Measurements from ENCODE around the gene NRXN3. TPM values are rescaled to one million over a fixed set of nuclear protein-coding genes. Genes with fewer than 3 reads are reported as not detected.
A peak's percentile ranks its signal among the peaks of the same experiment; 100 is the strongest.

Gene NRXN3
- total and polyA plus RNA-seq, 4 donors: 21.9 to 73.4 (median 65.7) TPM

GRCh38 chr14:79629411-79630287 lies 1459.5 kb downstream of the NRXN3 start:
- Histone ChIP-seq H3K36me3 (ENCODE audit: control insufficient read depth, insufficient read depth, low read length) (no peaks in the 10 kb centered on the region), H3K4me3 (ENCODE audit: low read depth, low read length) (no peak overlapping the region), H3K4me1 (ENCODE audit: control insufficient read depth, insufficient read depth, low read length) (no peaks in the 10 kb centered on the region), H3K9me3 (ENCODE audit: control insufficient read depth, insufficient read depth, low read length) (no peaks in the 10 kb centered on the region), H3K27me3 (ENCODE audit: control insufficient read depth, insufficient read depth, low read length) (no peaks in the 10 kb centered on the region), H3K27ac (ENCODE audit: low read depth, low read length) (no peak overlapping the region)
- DNase-seq (ENCODE audit: low read depth in 4 of 6, low spot score in 6 of 6): peak in 1 of 6 donors; percentile 60
- WGBS (ENCODE audit: insufficient coverage): 50% methylated on average over 4 of the region's 6 CpGs

- DNase-seq (ENCODE audit: low read depth in 4 of 6, low spot score in 6 of 6): no peak
- H3K36me3 ChIP-seq (ENCODE audit: control insufficient read depth, insufficient read depth, low read length): no peaks in the 10 kb centered on the region
- no peaks in the 10 kb centered on the region for H3K4me1 ChIP-seq (ENCODE audit: control insufficient read depth, insufficient read depth, low read length)
- H3K27ac ChIP-seq (ENCODE audit: low read depth, low read length): no peak overlapping the region
- H3K27me3 ChIP-seq (ENCODE audit: control insufficient read depth, insufficient read depth, low read length): no peaks in the 10 kb centered on the region
- WGBS (ENCODE audit: insufficient coverage): 100% methylated on average over 1 of the region's 6 CpGs
- no peak overlapping the region for H3K4me3 ChIP-seq (ENCODE audit: low read depth, low read length)
- H3K9me3 ChIP-seq (ENCODE audit: control insufficient read depth, insufficient read depth, low read length): no peaks in the 10 kb centered on the region
These were observed 1460.3 kb downstream of the NRXN3 start for GRCh38 chr14:79630288-79630960.

- WGBS (ENCODE audit: insufficient coverage): 97% methylated on average over 25 of the region's 25 CpGs
- no peaks in the 10 kb centered on the region for H3K36me3 ChIP-seq (ENCODE audit: control insufficient read depth, insufficient read depth, low read length)
- no peak overlapping the region for H3K27ac ChIP-seq (ENCODE audit: low read depth, low read length)
- H3K27me3 ChIP-seq (ENCODE audit: control insufficient read depth, insufficient read depth, low read length): no peaks in the 10 kb centered on the region
- no peaks in the 10 kb centered on the region for H3K4me1 ChIP-seq (ENCODE audit: control insufficient read depth, insufficient read depth, low read length)
- DNase-seq (ENCODE audit: low read depth in 4 of 6, low spot score in 6 of 6): no peak
- H3K9me3 ChIP-seq (ENCODE audit: control insufficient read depth, insufficient read depth, low read length): no peaks in the 10 kb centered on the region
- no peak overlapping the region for H3K4me3 ChIP-seq (ENCODE audit: low read depth, low read length)
These were observed 1461.1 kb downstream of the NRXN3 start for GRCh38 chr14:79631276-79631675.

- 93% methylated on average over 3 of the region's 6 CpGs for WGBS (ENCODE audit: insufficient coverage)
- no peaks in the 10 kb centered on the region for H3K4me1 ChIP-seq (ENCODE audit: control insufficient read depth, insufficient read depth, low read length)
- DNase-seq (ENCODE audit: low read depth in 4 of 6, low spot score in 6 of 6): peak in 2 of 6 donors; percentile 60 to 88
- H3K4me3 ChIP-seq (ENCODE audit: low read depth, low read length): no peak overlapping the region
- no peaks in the 10 kb centered on the region for H3K36me3 ChIP-seq (ENCODE audit: control insufficient read depth, insufficient read depth, low read length)
- no peaks in the 10 kb centered on the region for H3K27me3 ChIP-seq (ENCODE audit: control insufficient read depth, insufficient read depth, low read length)
- H3K9me3 ChIP-seq (ENCODE audit: control insufficient read depth, insufficient read depth, low read length): no peaks in the 10 kb centered on the region
- no peak overlapping the region for H3K27ac ChIP-seq (ENCODE audit: low read depth, low read length)
These were observed 1468.6 kb downstream of the NRXN3 start for GRCh38 chr14:79638672-79639266.

- Histone ChIP-seq H3K4me1 (ENCODE audit: control insufficient read depth, insufficient read depth, low read length) (no peaks in the 10 kb centered on the region), H3K27me3 (ENCODE audit: control insufficient read depth, insufficient read depth, low read length) (no peaks in the 10 kb centered on the region), H3K9me3 (ENCODE audit: control insufficient read depth, insufficient read depth, low read length) (no peaks in the 10 kb centered on the region), H3K27ac (ENCODE audit: low read depth, low read length) (no peak overlapping the region), H3K4me3 (ENCODE audit: low read depth, low read length) (no peak overlapping the region), H3K36me3 (ENCODE audit: control insufficient read depth, insufficient read depth, low read length) (no peaks in the 10 kb centered on the region)
- 89% methylated on average over 1 of the region's 3 CpGs for WGBS (ENCODE audit: insufficient coverage)
- no peak for DNase-seq (ENCODE audit: low read depth in 4 of 6, low spot score in 6 of 6)
These were observed 1469.4 kb downstream of the NRXN3 start for GRCh38 chr14:79639613-79640012.

- 88% methylated on average over 2 of the region's 4 CpGs for WGBS (ENCODE audit: insufficient coverage)
These were observed 1471.2 kb downstream of the NRXN3 start for GRCh38 chr14:79641371-79641770.

GRCh38 chr14:79643132-79643531 lies 1473.0 kb downstream of the NRXN3 start:
- no peak for DNase-seq (ENCODE audit: low read depth in 4 of 6, low spot score in 6 of 6)
- Histone ChIP-seq H3K36me3 (ENCODE audit: control insufficient read depth, insufficient read depth, low read length) (no peaks in the 10 kb centered on the region), H3K9me3 (ENCODE audit: control insufficient read depth, insufficient read depth, low read length) (no peaks in the 10 kb centered on the region), H3K27ac (ENCODE audit: low read depth, low read length) (no peak overlapping the region), H3K4me1 (ENCODE audit: control insufficient read depth, insufficient read depth, low read length) (no peaks in the 10 kb centered on the region), H3K4me3 (ENCODE audit: low read depth, low read length) (no peak overlapping the region), H3K27me3 (ENCODE audit: control insufficient read depth, insufficient read depth, low read length) (no peaks in the 10 kb centered on the region)
- WGBS (ENCODE audit: insufficient coverage): no CpG with 5 or more reads among the region's 1 CpG

More at GRCh38 chr14:79641371-79641770, 1471.2 kb downstream of the NRXN3 start:
- no peaks in the 10 kb centered on the region for H3K27me3 ChIP-seq (ENCODE audit: control insufficient read depth, insufficient read depth, low read length)
- no peaks in the 10 kb centered on the region for H3K4me1 ChIP-seq (ENCODE audit: control insufficient read depth, insufficient read depth, low read length)
- H3K9me3 ChIP-seq (ENCODE audit: control insufficient read depth, insufficient read depth, low read length): no peaks in the 10 kb centered on the region
- no peak overlapping the region for H3K4me3 ChIP-seq (ENCODE audit: low read depth, low read length)
- H3K36me3 ChIP-seq (ENCODE audit: control insufficient read depth, insufficient read depth, low read length): no peaks in the 10 kb centered on the region
- DNase-seq (ENCODE audit: low read depth in 4 of 6, low spot score in 6 of 6): no peak
- H3K27ac ChIP-seq (ENCODE audit: low read depth, low read length): no peak overlapping the region

GRCh38 chr14:79645753-79646362 lies 1475.7 kb downstream of the NRXN3 start:
- no peaks in the 10 kb centered on the region for H3K27me3 ChIP-seq (ENCODE audit: control insufficient read depth, insufficient read depth, low read length)
- no peak for DNase-seq (ENCODE audit: low read depth in 4 of 6, low spot score in 6 of 6)
- no peaks in the 10 kb centered on the region for H3K36me3 ChIP-seq (ENCODE audit: control insufficient read depth, insufficient read depth, low read length)
- H3K9me3 ChIP-seq (ENCODE audit: control insufficient read depth, insufficient read depth, low read length): no peaks in the 10 kb centered on the region
- WGBS (ENCODE audit: insufficient coverage): 100% methylated on average over 1 of the region's 2 CpGs
- no peaks in the 10 kb centered on the region for H3K4me1 ChIP-seq (ENCODE audit: control insufficient read depth, insufficient read depth, low read length)
- no peak overlapping the region for H3K27ac ChIP-seq (ENCODE audit: low read depth, low read length)
- no peak overlapping the region for H3K4me3 ChIP-seq (ENCODE audit: low read depth, low read length)

GRCh38 chr14:79649856-79650255 lies 1479.7 kb downstream of the NRXN3 start:
- no peak overlapping the region for H3K4me3 ChIP-seq (ENCODE audit: low read depth, low read length)
- H3K27ac ChIP-seq (ENCODE audit: low read depth, low read length): no peak overlapping the region
- no peaks in the 10 kb centered on the region for H3K36me3 ChIP-seq (ENCODE audit: control insufficient read depth, insufficient read depth, low read length)
- DNase-seq (ENCODE audit: low read depth in 4 of 6, low spot score in 6 of 6): no peak
- 100% methylated on average over 1 of the region's 4 CpGs for WGBS (ENCODE audit: insufficient coverage)
- H3K9me3 ChIP-seq (ENCODE audit: control insufficient read depth, insufficient read depth, low read length): no peaks in the 10 kb centered on the region
- H3K4me1 ChIP-seq (ENCODE audit: control insufficient read depth, insufficient read depth, low read length): no peaks in the 10 kb centered on the region
- H3K27me3 ChIP-seq (ENCODE audit: control insufficient read depth, insufficient read depth, low read length): no peaks in the 10 kb centered on the region
